ENCODE data around the gene TMEM120B. TPM values are rescaled to one million over a fixed set of nuclear protein-coding genes. Genes with fewer than 3 reads are reported as not detected.

The TMEM120B gene
- total RNA-seq, 1 experiment from 2014 or later, result 20.5 TPM

DNA sequence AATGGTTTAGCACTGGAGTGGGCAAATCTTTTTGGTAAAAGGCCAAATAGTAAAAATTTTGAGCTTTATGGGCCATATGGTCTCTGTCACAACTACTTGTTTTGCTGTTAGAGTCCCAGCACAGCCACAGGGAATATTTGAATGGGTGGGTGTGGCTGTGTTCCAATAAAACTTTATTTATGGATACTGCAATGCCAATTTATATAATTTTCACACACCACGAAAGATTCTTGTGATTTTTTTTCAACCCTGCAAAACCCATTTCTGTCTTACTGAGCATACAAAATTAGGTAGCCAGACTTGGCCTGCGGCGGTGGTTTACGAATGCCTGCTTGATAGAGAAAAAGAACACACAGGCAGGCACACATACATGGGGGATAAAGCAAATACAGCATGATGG is 28.3 kb downstream of the TMEM120B start:
- POLR2A ChIA-PET, result no interaction called here

More for the DNA sequence above, 28.3 kb downstream of the TMEM120B start:
- Histone ChIP-seq H3K4me1 (ENCODE audit: control insufficient read depth in 1 of 2, insufficient read depth in 2 of 2, low read length in 2 of 2) (peaks cover 23 to 34% of the 10 kb centered on the region in 2 experiments), H3K27me3 (ENCODE audit: insufficient read depth, low read length) (no peaks in the 10 kb centered on the region), H3K4me2 (ENCODE audit: low read length) (no peak overlapping the region), H3K9me2 (ENCODE audit: insufficient read depth) (no peaks in the 10 kb centered on the region), H2AFZ (ENCODE audit: low read depth, low read length, poor library complexity, severe bottlenecking) (no peak overlapping the region), H3K36me3 (ENCODE audit: control insufficient read depth in 1 of 2, insufficient read depth in 2 of 2, low read length in 2 of 2) (peaks cover 0 to 11% of the 10 kb centered on the region in 2 experiments; a peak in 1 of 4 replicates), H3K27ac (ENCODE audit: low read depth, low read length) (no peak overlapping the region), H3K9me3 (ENCODE audit: control insufficient read depth in 1 of 2, insufficient read depth in 1 of 2, low read depth in 1 of 2, low read length in 2 of 2) (no peaks in the 10 kb centered on the region), H3K9ac (ENCODE audit: low read length) (no peak overlapping the region), H3K4me3 (replicated peaks in 1 of 2; ENCODE audit: low read depth in 1 of 2, low read length in 2 of 2) (no peak overlapping the region), H3K79me2 (ENCODE audit: insufficient read depth, low read length) (peaks cover 29% of the 10 kb centered on the region), H4K20me1 (ENCODE audit: insufficient read depth) (no peaks in the 10 kb centered on the region; the same call in 1 of the 2 replicates)
- CTCF ChIA-PET, result interaction anchor here (1.1 kb wide), 1 partner anchor 55 kb away, joined by 3 read pairs; no protein-coding TSS in a partner anchor
- no TSS peak for BruUV-seq (replicated peaks)
- RAD21 ChIA-PET (ENCODE audit: low non-redundant PET in 1 of 2, low total read pairs in 2 of 2, uncharacterized antibody in 2 of 2, unreplicated experiment in 2 of 2), result no interaction called here
- intact Hi-C loops (cut with micrococcal nuclease), result no loop called here
- ATAC-seq (no peak), DNase-seq (ENCODE audit: low read depth, low spot score) (no peak)
- TF ChIP-seq ZFX (IDR thresholded peaks at IDR 0.05), result no peak
- TF ChIP-seq, protein P1, sequence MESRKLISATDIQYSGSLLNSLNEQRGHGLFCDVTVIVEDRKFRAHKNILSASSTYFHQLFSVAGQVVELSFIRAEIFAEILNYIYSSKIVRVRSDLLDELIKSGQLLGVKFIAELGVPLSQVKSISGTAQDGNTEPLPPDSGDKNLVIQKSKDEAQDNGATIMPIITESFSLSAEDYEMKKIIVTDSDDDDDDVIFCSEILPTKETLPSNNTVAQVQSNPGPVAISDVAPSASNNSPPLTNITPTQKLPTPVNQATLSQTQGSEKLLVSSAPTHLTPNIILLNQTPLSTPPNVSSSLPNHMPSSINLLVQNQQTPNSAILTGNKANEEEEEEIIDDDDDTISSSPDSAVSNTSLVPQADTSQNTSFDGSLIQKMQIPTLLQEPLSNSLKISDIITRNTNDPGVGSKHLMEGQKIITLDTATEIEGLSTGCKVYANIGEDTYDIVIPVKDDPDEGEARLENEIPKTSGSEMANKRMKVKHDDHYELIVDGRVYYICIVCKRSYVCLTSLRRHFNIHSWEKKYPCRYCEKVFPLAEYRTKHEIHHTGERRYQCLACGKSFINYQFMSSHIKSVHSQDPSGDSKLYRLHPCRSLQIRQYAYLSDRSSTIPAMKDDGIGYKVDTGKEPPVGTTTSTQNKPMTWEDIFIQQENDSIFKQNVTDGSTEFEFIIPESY (IDR thresholded peaks at IDR 0.05; ENCODE audit: extremely low read depth, insufficient replicate concordance, low read length), result no peak
- no peak for TF ChIP-seq EZH2phosphoT487 (IDR thresholded peaks at IDR 0.05; ENCODE audit: borderline replicate concordance)
- TF ChIP-seq FOSL1 (IDR thresholded peaks at IDR 0.05; ENCODE audit: low read depth), result no peak
- TF ChIP-seq SIN3A (IDR thresholded peaks at IDR 0.05; ENCODE audit: low read depth), result no peak
- TF ChIP-seq, protein P2, sequence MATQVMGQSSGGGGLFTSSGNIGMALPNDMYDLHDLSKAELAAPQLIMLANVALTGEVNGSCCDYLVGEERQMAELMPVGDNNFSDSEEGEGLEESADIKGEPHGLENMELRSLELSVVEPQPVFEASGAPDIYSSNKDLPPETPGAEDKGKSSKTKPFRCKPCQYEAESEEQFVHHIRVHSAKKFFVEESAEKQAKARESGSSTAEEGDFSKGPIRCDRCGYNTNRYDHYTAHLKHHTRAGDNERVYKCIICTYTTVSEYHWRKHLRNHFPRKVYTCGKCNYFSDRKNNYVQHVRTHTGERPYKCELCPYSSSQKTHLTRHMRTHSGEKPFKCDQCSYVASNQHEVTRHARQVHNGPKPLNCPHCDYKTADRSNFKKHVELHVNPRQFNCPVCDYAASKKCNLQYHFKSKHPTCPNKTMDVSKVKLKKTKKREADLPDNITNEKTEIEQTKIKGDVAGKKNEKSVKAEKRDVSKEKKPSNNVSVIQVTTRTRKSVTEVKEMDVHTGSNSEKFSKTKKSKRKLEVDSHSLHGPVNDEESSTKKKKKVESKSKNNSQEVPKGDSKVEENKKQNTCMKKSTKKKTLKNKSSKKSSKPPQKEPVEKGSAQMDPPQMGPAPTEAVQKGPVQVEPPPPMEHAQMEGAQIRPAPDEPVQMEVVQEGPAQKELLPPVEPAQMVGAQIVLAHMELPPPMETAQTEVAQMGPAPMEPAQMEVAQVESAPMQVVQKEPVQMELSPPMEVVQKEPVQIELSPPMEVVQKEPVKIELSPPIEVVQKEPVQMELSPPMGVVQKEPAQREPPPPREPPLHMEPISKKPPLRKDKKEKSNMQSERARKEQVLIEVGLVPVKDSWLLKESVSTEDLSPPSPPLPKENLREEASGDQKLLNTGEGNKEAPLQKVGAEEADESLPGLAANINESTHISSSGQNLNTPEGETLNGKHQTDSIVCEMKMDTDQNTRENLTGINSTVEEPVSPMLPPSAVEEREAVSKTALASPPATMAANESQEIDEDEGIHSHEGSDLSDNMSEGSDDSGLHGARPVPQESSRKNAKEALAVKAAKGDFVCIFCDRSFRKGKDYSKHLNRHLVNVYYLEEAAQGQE (IDR thresholded peaks at IDR 0.05; ENCODE audit: low read depth), result no peak
- TF ChIP-seq, protein P3, sequence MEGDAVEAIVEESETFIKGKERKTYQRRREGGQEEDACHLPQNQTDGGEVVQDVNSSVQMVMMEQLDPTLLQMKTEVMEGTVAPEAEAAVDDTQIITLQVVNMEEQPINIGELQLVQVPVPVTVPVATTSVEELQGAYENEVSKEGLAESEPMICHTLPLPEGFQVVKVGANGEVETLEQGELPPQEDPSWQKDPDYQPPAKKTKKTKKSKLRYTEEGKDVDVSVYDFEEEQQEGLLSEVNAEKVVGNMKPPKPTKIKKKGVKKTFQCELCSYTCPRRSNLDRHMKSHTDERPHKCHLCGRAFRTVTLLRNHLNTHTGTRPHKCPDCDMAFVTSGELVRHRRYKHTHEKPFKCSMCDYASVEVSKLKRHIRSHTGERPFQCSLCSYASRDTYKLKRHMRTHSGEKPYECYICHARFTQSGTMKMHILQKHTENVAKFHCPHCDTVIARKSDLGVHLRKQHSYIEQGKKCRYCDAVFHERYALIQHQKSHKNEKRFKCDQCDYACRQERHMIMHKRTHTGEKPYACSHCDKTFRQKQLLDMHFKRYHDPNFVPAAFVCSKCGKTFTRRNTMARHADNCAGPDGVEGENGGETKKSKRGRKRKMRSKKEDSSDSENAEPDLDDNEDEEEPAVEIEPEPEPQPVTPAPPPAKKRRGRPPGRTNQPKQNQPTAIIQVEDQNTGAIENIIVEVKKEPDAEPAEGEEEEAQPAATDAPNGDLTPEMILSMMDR (IDR thresholded peaks at IDR 0.05 in 2 of 3, conservative IDR thresholded peaks at IDR 0.05 in 1 of 3; ENCODE audit: borderline replicate concordance in 1 of 3, insufficient read depth in 1 of 3, low read depth in 2 of 3, low read length in 2 of 3), result no peak
- TF ChIP-seq YY1 (IDR thresholded peaks at IDR 0.05; ENCODE audit: extremely low read depth, insufficient replicate concordance, low read depth, low read length), result no peak
- TF ChIP-seq, protein P4, sequence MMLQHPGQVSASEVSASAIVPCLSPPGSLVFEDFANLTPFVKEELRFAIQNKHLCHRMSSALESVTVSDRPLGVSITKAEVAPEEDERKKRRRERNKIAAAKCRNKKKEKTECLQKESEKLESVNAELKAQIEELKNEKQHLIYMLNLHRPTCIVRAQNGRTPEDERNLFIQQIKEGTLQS (IDR thresholded peaks at IDR 0.05), result no peak
- no peak for TF ChIP-seq POLR2AphosphoS5 (IDR thresholded peaks at IDR 0.05; ENCODE audit: low read depth, low read length)

All from HCT116 (cell line).